ENCODE results near the gene TSPAN18.

DNA sequence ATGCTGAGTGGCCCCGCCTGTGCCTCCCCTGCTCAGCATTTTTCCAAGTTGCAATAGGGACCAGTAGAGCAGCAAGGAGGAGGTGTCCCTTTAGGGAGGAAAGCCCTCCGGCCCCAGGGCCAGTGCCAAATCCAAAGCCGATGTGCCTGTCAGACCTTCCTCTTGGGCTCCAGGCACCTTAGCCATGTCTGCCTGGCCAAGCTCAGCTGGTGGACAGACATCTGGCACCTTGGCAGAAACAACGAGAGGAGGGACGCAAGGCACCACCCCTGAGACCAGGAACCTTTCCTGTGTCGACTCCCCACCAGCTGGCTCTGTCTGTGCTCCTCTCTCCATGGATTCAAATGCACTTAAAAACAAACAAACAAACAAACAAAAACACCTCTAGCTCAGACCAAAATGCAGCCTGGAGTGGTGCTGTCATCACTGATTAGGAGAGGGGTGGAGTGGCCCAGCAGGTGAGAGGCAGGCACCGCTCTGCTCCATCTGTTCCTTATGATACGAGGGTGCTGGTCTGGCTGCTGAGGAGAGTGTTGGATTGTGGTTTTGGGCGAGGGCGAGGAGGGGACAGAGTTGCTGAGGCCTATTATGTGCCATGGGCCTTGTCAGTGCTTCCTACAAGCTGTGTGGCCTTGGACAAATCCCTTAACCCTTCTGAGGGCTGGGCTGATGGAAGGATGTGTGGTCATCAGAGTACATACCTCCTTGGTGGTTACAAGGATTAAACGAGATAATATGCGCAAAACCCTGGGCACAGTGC lies 177.7 kb downstream of the TSPAN18 start:
- TF ChIP-seq POLR2A (IDR thresholded peaks at IDR 0.05; ENCODE audit: low read length) (no peak), GATA1 (IDR thresholded peaks at IDR 0.05; ENCODE audit: low read depth, low read length) (no peak)

Measured in erythroblast (primary cell).